ENCODE measurements around the gene MOB2.

The MOB2 gene

DNA sequence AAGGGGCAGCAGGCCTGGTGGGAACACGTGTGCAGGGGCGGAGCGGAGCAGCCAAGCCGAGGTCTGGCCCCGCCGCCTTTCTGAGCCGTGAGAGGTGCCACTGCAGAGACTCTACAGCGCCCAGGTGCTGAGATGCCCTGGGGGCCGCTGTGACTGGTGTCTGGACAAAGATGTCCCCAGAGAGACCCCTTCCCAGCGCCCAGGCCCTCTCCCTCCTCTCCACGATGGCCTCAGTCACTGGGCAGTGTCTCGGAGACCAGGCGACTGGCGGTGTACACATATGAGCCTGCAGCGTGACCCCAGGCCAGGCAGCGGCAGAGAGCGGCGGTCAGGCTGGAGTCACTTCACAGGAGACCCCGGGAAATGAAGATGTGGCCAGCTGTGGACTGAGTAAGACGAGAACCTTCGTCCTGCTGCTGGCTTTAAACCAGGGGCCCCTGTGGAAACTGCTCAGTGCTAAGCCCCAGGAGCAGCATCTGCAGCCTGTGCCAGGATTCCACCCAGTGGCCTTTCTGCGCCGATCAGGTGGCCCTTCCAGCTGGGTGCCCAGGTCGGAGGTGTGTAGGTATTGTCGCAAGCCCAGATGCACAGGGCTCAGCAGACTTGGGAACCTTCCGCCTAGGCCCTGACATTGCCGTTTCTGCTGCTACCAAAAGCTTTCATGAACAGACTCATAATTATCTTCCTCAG is 34.7 kb downstream of the MOB2 start:
- no peak for ATAC-seq (ENCODE audit: insufficient read depth, low read depth)
- Histone ChIP-seq H2AFZ (ENCODE audit: low read depth, low read length) (no peak overlapping the region), H3K9me3 (ENCODE audit: insufficient read depth, low read length, severe bottlenecking) (no peaks in the 10 kb centered on the region), H3K4me2 (ENCODE audit: insufficient read depth, low read length) (no peak overlapping the region), H4K20me1 (ENCODE audit: insufficient read depth, low read length) (peaks cover 32% of the 10 kb centered on the region), H3K4me3 (ENCODE audit: low read depth in 1 of 2, low read length in 2 of 2) (no peak overlapping the region), H3K27ac (ENCODE audit: low read length) (no peak overlapping the region), H3K27me3 (ENCODE audit: insufficient read depth, low read length, poor library complexity) (no peaks in the 10 kb centered on the region), H3K4me1 (ENCODE audit: insufficient read depth, low read length) (no peaks in the 10 kb centered on the region), H3K36me3 (ENCODE audit: insufficient read depth, low read length) (no peaks in the 10 kb centered on the region), H3K9ac (ENCODE audit: low read depth, low read length) (no peak overlapping the region), H3K79me2 (ENCODE audit: insufficient read depth, low read length) (no peaks in the 10 kb centered on the region)
- DNase-seq, result no peak
- no peak for TF ChIP-seq EZH2 (IDR thresholded peaks at IDR 0.05; ENCODE audit: borderline replicate concordance, low read depth, low read length, severe bottlenecking)
- TF ChIP-seq, protein P1, sequence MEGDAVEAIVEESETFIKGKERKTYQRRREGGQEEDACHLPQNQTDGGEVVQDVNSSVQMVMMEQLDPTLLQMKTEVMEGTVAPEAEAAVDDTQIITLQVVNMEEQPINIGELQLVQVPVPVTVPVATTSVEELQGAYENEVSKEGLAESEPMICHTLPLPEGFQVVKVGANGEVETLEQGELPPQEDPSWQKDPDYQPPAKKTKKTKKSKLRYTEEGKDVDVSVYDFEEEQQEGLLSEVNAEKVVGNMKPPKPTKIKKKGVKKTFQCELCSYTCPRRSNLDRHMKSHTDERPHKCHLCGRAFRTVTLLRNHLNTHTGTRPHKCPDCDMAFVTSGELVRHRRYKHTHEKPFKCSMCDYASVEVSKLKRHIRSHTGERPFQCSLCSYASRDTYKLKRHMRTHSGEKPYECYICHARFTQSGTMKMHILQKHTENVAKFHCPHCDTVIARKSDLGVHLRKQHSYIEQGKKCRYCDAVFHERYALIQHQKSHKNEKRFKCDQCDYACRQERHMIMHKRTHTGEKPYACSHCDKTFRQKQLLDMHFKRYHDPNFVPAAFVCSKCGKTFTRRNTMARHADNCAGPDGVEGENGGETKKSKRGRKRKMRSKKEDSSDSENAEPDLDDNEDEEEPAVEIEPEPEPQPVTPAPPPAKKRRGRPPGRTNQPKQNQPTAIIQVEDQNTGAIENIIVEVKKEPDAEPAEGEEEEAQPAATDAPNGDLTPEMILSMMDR (IDR thresholded peaks at IDR 0.05; ENCODE audit: borderline replicate concordance, extremely low read depth, low read length, poor library complexity, severe bottlenecking), result no peak

DNA sequence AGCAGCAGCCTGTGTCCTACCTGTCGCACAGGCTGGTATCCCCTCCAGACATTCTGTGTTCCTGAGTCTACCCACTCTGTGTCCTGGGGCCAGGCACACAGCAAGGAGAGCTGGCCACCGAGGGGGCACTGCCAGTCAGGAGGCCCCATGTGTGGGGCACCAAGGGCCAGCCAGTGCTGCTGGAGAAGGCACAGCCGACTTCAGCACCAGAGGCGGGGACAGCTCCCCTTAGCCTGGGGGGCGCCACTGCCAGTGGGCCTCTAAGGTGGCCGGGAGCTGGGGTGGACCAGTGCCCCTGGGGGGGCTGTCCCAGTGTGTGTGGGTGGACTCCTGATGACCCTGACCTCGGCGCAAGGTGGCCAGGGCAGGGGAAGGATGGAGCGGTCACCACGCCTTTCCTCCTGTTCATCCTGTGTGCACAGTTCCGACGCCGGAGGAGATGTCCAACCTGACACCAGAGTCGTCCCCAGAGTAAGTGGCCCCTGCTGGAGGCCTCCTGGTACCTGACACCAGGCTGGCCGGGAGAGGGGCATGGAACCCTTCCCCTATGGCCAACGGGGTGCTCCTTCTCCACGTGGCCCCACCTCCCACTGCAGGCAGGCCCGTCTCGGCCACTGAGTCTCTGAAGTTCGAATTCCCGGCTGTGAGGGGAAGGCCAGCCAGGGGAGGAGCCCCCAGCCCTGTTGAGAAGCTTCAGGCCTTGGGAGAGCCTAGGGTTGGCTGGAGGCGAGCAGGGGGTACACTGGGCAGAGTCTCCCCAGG is 35.4 kb downstream of the MOB2 start:
- peak; percentile 55 for DNase-seq

DNA sequence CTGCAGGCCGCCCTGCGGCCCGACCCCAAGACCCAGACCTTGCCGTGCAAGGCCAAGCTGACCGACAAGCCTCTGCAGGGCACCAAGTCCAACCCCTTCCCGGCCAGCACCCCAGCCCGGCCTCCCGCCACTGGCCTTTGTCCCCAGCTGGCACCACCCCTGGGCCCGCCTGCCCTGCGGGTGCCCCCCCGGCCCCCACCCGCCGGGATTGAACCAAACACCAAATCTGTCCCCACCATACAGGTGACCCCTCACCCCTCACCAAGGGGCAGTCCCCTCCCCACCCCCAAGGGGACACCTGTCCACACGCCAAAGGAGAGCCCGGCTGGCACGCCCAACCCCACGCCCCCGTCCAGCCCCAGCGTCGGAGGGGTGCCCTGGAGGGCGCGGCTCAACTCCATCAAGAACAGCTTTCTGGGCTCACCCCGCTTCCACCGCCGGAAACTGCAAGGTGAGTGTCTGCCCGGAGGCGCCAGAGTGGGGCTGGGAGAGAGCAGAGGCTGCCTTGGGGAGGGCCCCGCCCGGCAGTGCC is 36.2 kb downstream of the MOB2 start:
- Histone ChIP-seq H3K9ac (ENCODE audit: low read depth, low read length) (no peak overlapping the region), H4K20me1 (ENCODE audit: insufficient read depth, low read length) (peaks cover 31% of the 10 kb centered on the region), H3K4me1 (ENCODE audit: insufficient read depth, low read length) (no peaks in the 10 kb centered on the region), H3K36me3 (ENCODE audit: insufficient read depth, low read length) (no peaks in the 10 kb centered on the region), H2AFZ (ENCODE audit: low read depth, low read length) (no peak overlapping the region), H3K9me3 (ENCODE audit: insufficient read depth, low read length, severe bottlenecking) (no peaks in the 10 kb centered on the region), H3K27me3 (ENCODE audit: insufficient read depth, low read length, poor library complexity) (no peaks in the 10 kb centered on the region), H3K4me2 (ENCODE audit: insufficient read depth, low read length) (no peak overlapping the region), H3K27ac (ENCODE audit: low read length) (no peak overlapping the region), H3K4me3 (ENCODE audit: low read depth in 1 of 2, low read length in 2 of 2) (no peak overlapping the region), H3K79me2 (ENCODE audit: insufficient read depth, low read length) (no peaks in the 10 kb centered on the region)
- ATAC-seq (ENCODE audit: insufficient read depth, low read depth) (no peak), DNase-seq (no peak)
- TF ChIP-seq EZH2 (IDR thresholded peaks at IDR 0.05; ENCODE audit: borderline replicate concordance, low read depth, low read length, severe bottlenecking), result no peak
- TF ChIP-seq, protein P1 (IDR thresholded peaks at IDR 0.05; ENCODE audit: borderline replicate concordance, extremely low read depth, low read length, poor library complexity, severe bottlenecking), result no peak

More for the DNA sequence above, 35.4 kb downstream of the MOB2 start:
- Histone ChIP-seq H3K4me3 (ENCODE audit: low read depth in 1 of 2, low read length in 2 of 2) (no peak overlapping the region), H2AFZ (ENCODE audit: low read depth, low read length) (no peak overlapping the region), H3K79me2 (ENCODE audit: insufficient read depth, low read length) (no peaks in the 10 kb centered on the region), H3K4me2 (ENCODE audit: insufficient read depth, low read length) (no peak overlapping the region), H3K4me1 (ENCODE audit: insufficient read depth, low read length) (no peaks in the 10 kb centered on the region), H3K27ac (ENCODE audit: low read length) (no peak overlapping the region), H4K20me1 (ENCODE audit: insufficient read depth, low read length) (peaks cover 32% of the 10 kb centered on the region), H3K9me3 (ENCODE audit: insufficient read depth, low read length, severe bottlenecking) (no peaks in the 10 kb centered on the region), H3K9ac (ENCODE audit: low read depth, low read length) (no peak overlapping the region), H3K27me3 (ENCODE audit: insufficient read depth, low read length, poor library complexity) (no peaks in the 10 kb centered on the region), H3K36me3 (ENCODE audit: insufficient read depth, low read length) (no peaks in the 10 kb centered on the region)
- peak; percentile 51; the same call in 2 of the 3 replicates for ATAC-seq (ENCODE audit: insufficient read depth, low read depth)
- no peak for TF ChIP-seq EZH2 (IDR thresholded peaks at IDR 0.05; ENCODE audit: borderline replicate concordance, low read depth, low read length, severe bottlenecking)
- TF ChIP-seq, protein P1 (IDR thresholded peaks at IDR 0.05; ENCODE audit: borderline replicate concordance, extremely low read depth, low read length, poor library complexity, severe bottlenecking), result peak; percentile 8

Measured in DND-41 (cell line).